WTC11 (cell line): ENCODE measurements around the gene ABHD6.

Experiments used
- GTF2I ChIP-seq: fragments of 250-450 bp; sonication (Bioruptor Pico); conservative IDR thresholded peaks from 2 replicates; pipeline ENCODE4 v1.4.0; 2021; ENCODE audit warnings: mild to moderate bottlenecking
- JUN ChIP-seq: sonication (generic); formaldehyde crosslinking; IDR thresholded peaks from 2 replicates; pipeline ENCODE4 v1.8.0; 2023; ENCODE audit warnings: mild to moderate bottlenecking, missing genetic modification reagents
- SP1 ChIP-seq: sonication (generic); formaldehyde crosslinking; conservative IDR thresholded peaks from 2 replicates; pipeline ENCODE4 v1.8.1; 2022; ENCODE audit warnings: missing genetic modification reagents
- TF ChIP-seq, protein P1 (sequence below): fragments of 200-600 bp; IDR thresholded peaks from 2 replicates; pipeline ENCODE4 v1.8.0; 2022; ENCODE audit warnings: antibody characterized with exemption
- TF ChIP-seq, protein P2 (sequence below): sonication (generic); formaldehyde crosslinking; IDR thresholded peaks from 2 replicates; pipeline ENCODE4 v1.8.1; 2023; ENCODE audit warnings: mild to moderate bottlenecking, missing genetic modification reagents

DNA sequence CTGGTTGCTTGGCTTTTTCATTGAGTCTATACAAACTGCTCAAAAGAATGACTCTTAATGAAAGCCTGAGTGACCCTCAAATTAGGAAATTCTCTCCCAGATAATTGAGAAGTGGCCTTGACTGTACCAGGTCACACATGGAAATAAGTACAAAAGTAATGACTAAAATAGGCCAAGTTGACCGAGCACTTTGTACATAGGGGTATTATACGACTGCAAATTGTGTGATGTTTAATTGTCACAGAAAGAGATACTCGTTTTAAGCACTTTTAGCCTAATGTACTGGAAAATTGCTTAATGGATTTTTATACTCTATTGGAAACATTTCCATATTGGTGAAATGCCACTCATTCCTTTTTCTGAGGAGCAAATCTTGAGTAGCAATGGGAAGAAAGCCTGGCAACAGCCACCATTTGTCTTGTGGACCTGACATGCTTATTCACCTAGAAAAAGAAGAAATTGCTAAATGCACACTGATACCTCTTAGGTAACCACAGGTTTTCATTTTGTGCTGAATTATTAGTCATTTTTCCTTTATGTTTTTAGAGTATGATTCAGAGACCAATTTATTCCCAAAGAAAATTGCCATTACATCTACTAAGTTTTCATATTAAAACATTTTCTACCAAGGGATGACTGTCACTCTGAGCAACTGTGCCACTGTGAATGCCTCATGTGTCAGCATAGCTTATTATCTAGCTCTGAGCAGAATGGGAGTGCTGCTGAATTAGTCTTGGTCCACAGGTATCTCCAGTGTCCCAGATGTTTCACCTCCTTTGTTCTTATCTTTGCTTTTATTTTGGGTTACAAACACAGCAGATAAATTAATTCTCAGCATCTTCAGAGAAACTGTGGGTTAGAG is 86.2 kb downstream of the ABHD6 start:
- TF ChIP-seq GTF2I: no peak
- TF ChIP-seq, protein P1, sequence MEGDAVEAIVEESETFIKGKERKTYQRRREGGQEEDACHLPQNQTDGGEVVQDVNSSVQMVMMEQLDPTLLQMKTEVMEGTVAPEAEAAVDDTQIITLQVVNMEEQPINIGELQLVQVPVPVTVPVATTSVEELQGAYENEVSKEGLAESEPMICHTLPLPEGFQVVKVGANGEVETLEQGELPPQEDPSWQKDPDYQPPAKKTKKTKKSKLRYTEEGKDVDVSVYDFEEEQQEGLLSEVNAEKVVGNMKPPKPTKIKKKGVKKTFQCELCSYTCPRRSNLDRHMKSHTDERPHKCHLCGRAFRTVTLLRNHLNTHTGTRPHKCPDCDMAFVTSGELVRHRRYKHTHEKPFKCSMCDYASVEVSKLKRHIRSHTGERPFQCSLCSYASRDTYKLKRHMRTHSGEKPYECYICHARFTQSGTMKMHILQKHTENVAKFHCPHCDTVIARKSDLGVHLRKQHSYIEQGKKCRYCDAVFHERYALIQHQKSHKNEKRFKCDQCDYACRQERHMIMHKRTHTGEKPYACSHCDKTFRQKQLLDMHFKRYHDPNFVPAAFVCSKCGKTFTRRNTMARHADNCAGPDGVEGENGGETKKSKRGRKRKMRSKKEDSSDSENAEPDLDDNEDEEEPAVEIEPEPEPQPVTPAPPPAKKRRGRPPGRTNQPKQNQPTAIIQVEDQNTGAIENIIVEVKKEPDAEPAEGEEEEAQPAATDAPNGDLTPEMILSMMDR: no peak
- TF ChIP-seq, protein P2, sequence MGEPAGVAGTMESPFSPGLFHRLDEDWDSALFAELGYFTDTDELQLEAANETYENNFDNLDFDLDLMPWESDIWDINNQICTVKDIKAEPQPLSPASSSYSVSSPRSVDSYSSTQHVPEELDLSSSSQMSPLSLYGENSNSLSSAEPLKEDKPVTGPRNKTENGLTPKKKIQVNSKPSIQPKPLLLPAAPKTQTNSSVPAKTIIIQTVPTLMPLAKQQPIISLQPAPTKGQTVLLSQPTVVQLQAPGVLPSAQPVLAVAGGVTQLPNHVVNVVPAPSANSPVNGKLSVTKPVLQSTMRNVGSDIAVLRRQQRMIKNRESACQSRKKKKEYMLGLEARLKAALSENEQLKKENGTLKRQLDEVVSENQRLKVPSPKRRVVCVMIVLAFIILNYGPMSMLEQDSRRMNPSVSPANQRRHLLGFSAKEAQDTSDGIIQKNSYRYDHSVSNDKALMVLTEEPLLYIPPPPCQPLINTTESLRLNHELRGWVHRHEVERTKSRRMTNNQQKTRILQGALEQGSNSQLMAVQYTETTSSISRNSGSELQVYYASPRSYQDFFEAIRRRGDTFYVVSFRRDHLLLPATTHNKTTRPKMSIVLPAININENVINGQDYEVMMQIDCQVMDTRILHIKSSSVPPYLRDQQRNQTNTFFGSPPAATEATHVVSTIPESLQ (CRISPR knock-in tag): no peak
- TF ChIP-seq JUN (CRISPR knock-in tag): no peak
- no peak for TF ChIP-seq SP1 (CRISPR knock-in tag)
